Suppressor macrophage treated with lipopolysaccharide for 4 hours (primary cell): ENCODE measurements around the gene NAA35.
A peak's percentile ranks its signal among the peaks of the same experiment; 100 is the strongest.
"Not testable (repeated sequence)": the region's sequence is repeated elsewhere in the genome, so short reads cannot be mapped to it uniquely, and the experiment has no call there.

Experiments
- DNase-seq: peaks from one replicate; pipeline ENCODE4 v3.0.0-alpha.2; 2020

The NAA35 gene

DNA sequence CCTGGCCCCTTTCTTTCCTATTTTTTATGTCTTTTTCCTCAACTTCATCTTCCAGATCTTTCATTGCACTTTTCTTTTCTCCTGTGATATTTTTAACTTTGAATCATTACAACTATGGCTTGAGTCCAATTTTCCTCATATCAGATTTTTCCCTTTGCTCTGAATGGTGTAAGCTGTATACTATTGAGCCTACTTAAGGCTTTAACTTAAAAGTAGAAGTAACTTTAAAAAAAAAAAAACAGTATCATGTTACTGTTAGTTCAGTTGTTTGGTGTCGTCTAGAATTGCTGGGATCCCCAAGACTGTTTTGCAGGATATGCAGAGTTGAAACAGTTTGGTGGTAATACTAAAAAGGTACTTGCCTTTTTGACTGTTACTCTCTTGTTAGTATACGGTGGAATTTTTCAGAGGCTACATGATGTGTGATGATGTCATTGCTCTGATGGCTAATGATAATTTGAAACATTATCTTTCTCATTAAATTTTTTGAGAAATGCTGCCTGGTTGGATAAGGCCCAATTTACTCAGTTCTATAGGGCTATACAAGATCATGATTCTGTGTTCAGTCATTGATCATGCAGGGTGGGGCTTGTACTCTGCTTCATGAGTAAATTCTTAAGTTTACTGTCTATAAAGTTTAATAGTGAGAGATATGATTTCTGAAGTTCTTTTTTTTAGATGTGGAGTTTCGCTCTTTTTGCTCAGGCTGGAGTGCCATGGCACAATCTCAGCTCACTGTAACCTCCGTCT, 8.8 kb downstream of the NAA35 start:
- DNase-seq, result no peak

DNA sequence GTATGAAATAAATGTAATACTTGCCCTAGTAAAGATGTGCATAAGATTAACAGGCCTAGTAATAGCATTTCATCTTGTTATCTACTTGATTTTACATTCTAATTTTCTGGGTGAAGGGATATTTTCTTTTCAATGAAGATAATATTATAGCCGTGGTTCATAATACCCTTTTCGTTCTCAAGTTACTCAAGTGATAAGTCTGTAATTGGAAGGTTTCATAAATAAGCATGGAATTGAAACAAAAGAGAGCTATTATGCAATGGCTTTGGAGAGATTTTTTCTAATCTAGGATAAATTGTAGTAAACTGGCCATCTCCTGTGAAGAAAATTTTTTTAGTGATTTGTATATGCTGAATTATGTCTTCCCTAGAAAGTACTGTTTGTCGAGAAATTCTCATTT, 19.0 kb downstream of the NAA35 start:
- no peak for DNase-seq

DNA sequence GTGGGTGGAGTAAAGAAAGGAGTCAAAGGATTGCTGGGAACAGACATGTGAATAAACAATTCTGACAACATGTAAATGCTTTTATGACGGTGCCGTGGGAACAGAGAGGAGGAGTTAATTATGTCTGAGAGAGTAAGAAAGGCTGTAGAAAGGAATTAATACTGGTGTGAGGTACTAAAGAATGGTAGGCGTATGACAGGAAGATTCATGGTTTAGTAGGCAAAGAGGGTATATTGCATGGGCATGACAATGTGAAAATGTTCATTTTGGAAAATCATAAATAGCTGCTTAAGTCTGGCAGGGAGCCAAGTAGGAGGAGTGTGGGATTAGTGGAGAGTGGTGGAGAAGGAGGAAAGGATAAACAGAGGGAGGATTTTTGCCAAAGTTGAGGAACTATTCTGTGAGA, 19.7 kb downstream of the NAA35 start:
- no peak for DNase-seq

DNA sequence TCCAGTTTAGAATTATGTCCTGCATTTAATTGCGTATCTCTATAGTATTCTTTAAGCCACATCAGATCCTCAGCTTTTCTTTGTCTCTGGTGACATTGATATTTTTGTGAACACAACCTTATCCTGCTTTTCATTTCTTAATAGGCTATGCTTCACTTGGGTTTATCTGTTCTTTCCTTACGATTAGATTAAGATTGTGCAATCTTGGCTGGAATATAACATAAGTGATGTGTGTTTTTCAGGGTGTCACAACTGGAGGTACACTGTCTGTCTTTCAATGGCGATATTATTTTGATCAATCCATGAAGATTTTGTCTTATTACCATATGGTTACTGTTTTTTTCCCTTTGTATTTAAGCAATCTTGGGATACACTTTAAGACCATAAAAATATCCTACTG, 23.6 kb downstream of the NAA35 start:
- DNase-seq, result no peak

DNA sequence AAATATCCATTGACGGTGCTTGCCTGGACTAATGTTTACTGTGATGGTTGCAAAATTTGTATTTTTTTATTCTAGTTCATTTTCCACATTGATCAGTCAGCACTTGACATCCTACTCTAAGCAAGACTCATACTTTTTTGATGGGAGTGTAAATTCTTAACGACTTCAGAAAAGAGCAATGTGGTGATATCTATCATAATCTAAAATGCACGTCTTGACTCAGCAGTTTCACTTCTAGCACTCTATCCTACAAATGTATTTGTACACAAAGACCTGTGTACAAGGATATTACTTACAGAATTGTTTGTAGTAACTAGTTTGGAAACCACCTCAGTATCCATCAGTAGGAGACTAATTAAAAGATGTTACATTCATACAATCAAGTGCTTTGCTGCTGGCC, 24.0 kb downstream of the NAA35 start:
- DNase-seq, result no peak

DNA sequence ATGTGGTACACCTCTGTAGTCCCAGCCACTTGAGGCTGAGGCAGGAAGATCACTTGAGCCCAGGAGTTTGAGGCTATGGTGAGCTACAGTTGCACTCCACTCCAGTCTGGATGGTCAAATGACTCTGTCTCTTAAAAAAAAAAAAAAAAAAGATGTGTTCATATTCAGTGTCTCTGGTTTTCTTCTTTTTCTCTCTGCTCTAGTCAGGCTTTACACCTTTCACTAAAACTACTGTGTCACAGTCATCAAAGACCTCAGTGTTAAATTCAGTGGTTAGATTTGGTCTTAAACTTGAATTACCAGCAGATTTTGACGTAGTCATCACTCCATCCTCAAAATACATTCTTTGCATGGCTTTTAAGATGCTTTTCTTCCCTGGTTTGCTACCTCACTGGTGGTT, 28.8 kb downstream of the NAA35 start:
- DNase-seq, result no peak

DNA sequence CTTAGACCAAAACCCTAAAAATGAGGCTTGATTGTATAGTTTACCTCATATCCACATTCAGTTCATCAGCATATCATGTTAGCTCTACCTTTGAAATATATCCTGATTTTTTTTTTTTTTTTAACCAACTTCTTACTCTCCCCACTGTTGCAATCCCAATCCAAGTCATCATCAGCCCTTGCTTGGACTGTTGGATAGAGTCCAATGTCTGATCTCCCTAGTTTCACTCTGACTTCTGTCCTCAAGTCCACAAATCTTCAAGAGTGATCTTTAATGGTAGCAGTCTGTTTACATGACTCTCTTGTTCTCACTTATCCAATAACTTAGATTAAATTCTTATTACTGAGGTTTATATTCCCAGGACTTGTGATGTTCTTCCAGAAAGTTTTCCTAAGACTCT, 30.8 kb downstream of the NAA35 start:
- peak; percentile 32 for DNase-seq

DNA sequence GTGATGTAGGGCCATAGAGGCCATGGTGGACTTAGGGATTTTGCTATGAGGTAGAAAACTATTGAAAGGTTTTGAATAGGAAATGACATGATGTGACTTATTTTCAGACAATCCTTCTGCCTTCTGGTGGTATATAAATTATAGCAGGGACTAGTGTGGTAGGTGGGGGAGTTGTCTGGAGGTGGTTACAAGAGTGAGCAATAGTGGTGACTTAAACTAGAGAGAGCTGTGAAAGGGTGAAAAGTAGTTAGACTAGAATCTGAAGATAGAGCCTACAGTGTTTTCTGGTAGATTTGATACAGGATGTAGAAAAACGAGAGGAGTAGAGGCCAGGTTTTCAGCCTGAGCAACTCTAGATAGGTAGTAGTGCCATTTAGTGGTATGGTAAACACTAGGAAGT, 32.3 kb downstream of the NAA35 start:
- DNase-seq, result no peak

DNA sequence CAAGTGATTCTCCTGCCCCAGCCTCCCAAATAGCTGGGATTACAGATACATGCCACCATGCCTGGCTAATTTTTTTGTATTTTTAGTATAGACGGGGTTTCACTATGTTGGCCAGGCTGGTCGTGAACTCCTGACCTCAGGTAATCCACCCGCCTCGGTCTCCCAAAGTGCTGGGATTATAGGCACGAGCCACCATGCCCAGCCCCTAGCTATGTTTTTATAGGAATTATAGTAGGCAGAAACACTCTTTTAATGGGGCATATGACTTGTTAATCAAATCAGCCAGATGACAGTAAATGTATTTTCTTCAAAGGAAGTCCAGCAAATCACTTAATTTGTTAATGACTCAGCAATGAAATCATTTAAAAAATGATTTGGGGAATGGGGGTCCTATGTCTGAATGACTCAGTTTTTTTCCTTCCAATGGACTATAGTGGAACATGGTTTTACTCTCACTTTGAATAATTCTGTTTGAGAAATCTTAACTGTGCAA, 33.2 kb downstream of the NAA35 start:
- not testable (repeated sequence) for DNase-seq

DNA sequence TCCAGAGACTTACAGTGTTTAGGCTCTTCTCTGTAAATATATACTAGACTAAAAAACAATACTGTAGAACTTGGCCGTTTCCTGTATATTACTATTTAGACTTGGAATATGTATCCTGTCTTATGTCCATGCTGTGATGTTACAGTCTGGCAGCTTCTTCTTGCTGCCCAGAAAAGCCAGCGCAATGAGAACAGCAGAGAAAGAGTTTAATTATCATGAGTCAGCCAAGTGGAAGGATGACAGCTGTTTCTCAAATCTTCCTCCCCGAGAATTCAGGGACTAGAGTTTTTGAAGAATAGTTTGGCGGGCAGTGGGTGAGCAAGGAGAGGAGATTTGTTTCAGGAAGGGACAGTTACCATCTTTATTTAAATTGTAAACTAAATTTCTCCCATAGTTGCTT, 37.5 kb downstream of the NAA35 start:
- DNase-seq, result no peak

DNA sequence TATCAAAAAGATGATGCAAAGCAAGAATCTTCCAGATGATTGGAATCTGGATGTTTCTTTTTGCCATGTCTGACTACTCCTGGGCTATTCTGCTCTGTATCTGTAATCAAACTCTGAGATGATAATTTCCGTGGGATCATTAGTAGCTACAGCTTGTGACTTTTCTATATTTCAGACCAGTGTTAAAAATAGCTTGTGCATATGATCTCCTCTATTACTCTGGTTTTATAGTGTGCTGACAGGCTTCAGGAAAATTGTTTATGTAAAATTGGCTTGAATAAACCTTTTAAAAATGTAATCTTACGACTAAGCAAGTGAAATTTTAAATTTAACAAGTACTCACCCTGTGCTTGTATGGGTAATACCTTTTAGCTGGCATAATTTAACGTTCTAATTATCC, 40.4 kb downstream of the NAA35 start:
- no peak for DNase-seq

DNA sequence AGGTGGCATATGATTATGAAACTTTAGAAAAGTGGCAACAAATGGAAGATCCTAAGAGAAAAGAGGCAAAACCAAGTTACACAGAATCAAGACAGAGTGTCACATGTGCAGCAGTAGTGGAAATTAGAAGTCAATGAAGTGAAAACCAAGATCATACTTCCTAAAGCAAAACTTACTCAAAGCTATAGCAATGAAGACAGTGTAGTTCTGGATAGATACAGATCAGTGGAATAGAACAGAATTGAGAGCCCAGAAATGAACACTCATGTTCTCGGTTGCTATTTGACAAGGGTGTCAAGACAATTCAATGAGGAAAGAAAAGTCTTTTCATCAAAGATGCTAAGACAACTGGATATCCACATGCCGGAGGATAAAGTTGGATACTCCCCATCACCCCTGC, 43.5 kb downstream of the NAA35 start:
- no peak for DNase-seq

DNA sequence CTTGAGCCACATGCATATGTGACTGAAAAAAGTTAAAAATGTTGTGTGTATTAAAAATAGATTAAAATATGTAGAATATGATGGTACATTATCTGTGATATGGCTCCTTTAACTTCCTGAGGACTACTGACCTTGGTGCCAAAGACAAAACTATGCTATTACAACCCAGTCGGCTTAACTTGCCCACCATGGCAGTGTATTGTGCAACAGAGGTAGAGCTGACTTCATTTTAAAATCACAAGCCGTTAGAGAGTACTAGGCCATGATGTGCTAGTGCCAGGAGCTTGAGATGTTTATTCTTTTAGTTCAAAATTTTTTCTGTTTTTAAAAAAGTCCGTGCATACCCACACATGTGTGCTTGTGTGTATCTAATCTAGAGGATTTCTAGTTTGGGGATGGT, 46.3 kb downstream of the NAA35 start:
- DNase-seq, result no peak

DNA sequence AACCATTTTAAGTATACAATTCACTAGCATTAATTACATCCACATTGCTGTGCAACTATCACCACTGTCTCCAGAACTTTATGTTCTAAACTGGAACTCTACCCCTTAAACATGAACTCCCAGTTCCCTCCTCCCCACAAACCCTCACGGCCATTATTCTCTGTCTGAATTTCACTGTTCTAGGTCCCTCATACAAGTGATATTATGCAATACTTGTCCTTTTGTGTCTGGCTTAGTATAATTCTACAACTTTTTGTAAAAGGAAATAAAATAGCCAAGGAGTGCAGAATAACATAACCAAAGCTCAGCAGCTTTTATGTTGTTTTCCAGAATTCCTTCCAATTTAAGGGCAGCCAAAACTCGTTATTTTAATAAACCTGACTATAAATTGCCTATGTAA, 53.2 kb downstream of the NAA35 start:
- DNase-seq, result no peak

DNA sequence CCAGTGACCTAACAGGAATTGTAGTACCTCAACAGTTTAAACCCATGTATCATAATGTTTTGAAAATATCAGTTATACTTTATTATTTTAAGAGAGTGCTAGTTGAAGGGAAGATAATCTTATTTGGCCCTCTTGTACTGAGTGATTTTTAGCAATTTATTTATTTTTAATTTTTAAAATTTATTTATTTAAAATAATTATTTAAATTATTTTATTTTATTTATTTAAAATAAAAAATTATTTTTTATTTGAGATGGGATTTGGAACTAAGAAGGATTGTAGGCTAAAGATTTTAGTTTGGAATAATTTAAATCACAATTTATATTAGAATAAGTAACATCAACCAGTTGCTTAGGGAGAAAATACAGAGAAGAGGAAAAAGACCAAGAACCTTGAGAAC, 54.2 kb downstream of the NAA35 start:
- DNase-seq, result no peak

DNA sequence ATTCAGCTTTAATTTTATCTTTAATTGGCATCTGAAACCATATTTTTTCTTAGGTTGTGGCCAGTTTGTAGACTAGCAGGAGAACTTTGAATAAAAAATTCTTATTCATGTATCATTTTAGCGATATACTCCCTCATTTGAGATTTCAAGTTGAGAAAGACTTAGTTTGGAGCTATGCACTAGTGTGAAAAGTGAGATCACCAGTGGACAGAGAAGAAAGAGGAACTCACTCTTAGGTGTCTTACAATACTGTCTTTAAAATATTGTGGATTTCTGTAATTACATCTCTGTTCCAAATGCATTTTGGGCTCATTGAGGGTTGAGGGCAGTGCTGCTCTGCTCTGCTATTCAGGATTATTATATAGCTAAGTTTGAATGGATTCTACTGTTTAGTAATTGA, 54.7 kb downstream of the NAA35 start:
- DNase-seq, result peak; percentile 21

DNA sequence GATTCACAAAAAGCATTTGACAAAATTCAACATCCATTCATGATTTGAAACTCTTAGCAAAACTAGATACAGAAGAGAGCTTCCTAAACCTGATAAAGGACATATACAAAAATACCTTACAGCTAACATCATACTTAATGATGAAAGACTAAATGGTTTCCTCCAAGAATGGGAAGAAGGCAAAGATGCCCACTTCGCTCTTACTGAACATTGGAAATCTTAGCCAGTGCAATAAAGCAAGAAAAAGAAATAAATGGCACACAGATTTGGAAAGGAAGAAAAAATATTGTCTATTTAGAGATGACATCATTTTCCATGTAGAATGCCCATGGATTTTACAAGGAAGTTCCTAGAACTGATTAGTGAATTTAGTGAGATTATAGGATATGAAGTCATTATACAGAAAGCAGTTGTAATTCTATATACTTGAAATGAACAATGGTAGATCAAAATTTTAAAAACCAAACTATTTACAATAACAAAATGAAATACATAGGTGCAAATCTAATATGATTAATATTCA, 64.4 kb downstream of the NAA35 start:
- no peak for DNase-seq

DNA sequence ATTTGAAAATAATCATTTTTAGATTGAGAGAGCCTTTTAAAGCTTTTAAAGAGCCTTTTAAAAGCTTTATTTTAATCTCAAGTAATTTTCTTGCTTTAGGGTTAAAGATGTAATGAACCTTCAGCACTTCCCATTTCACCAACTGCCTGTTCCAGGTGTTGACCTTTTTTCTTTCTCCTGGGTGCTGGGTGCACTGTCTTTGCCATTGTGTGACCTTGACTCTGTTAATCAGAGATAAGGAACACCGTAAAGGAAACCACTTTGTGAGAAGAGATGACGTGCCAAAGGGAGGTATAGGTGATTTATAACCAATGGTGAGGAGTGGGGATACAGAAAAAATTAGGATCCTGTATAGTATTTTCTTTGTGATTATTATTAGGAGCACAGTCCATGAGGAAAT, 68.2 kb downstream of the NAA35 start:
- DNase-seq, result no peak

DNA sequence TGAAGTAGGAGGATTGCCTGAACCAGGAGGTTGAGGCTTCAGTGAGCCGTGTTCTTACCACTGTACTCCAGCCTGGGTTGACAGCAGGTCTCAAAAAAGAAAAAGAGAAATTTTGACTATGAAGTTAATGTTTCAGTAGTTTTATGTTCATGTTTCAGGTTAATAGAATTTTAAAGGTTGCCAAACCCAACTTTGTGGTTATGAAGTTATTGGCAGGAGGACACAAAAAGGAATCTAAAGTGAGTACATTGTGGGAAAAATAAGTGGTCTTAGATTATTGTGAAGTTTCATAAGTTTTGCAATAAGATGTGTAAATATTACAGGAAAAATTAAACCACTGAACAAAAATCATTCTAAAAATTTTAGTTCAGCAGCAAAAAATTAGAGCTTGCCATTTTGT, 79.8 kb downstream of the NAA35 start:
- no peak for DNase-seq

DNA sequence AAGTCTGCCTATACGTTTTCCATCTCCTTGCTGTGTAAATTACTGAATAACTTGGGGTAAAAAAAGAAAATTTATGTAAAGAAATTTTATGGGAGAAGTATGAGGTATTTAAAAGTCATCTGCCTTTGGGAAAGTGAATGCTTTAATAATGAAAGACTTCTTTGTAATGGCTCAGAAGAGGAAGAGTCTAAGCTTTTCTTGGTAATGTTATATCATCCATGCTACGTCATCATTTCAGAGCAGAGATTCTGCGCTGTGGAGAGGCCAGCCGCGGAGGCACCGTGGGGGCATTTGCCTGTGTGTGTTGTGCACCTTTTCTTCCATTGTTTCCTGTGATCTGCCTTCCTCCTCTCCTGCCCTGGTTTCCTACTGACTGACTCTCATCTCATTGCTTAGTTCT, 80.2 kb downstream of the NAA35 start:
- no peak for DNase-seq

DNA sequence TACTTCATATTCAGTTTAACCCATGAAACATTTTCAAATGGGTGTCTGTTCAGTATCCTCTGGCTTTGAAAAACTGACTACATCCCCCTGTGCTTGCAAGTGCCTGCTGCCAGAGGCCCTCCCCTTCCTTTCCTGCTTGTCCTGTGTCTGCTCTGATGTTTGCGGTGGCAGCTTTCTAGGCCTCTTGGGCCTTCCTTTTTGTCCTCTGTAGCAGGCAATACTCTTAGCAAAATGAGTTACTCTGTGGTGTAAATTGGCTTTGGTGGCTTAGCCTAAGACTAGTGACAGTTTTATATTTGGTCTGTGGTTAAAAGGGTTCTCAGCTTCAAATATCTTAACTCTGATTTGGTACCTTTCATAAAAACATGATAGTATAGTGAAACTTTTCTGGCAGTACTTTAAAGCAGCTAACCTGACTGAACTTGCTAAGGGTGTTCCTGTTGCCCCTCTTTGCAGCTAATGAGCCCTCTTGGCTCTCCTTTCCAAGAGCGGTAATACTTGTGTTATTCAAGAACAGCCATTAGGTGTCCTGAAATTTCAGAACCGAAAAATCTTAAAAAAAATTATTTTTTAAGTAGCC, 81.8 kb downstream of the NAA35 start:
- DNase-seq, result no peak

DNA sequence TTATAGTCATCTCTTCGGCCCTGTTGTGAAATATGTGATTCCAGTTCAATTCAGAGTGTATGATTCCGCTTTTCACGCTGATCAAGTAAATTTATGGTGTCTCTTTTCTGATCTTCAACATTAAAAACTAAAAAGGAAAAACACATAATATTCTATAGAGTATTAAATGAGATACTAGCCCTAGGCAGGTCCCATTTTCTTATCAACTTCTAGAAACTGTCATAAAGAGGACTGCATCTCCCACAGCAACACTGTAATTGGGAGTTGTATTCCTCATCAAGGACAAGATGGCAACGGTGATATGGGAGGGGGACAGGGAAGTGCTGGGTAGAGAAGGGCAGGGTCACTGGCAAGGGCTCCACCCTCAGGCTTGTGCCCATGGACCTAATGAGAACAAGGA, 86.8 kb downstream of the NAA35 start:
- no peak for DNase-seq

DNA sequence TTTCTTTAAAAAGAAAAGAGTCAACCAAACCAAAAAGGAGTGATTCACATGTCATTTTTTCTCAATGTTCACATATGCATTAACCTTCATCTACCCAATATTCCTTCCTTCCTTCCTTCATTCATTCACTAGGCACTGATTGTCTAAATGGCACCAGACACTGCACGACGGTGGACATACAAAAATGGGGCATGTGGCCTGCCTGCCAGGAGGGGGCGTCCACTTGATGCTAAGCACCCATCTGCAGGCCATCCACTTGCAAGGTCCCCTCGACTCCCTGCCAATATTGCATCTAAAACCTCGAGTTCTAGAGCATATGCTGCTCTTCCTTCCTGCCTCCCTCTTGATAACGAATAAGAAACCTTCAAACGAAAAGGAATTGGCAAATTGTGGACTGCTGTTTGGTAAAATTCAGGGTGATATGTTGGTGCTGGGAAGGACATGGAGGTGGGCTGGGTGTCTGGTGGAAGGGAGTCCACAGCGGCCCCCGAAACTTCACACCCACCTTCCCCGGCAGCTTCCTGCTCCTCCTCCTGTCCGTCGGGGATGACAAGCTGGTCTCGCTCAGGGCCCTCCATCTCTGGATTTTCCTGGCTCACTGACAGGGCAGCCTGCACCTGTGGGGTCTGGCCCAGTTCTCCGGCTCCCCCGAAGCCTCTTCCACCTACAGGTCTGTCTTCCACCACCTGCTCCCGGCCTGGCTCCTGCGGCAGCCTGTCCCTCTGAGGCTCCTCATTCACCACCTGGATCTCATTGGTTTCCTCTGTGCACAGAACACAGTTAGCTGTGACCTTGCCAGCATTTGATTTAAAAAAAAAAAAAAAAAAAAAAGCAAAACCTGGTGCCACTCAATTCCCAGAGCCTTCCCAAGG, 94.2 kb downstream of the NAA35 start:
- DNase-seq, result peak; percentile 17
